ENCODE results near the gene LAP3. TPM values are rescaled to one million over a fixed set of nuclear protein-coding genes. Genes with fewer than 3 reads are reported as not detected.

The LAP3 gene
- total and polyA plus RNA-seq, 12 donors, result 21.9 to 222 (median 64.4) TPM

GRCh38 chr4:17544831-17545234 is 32.2 kb upstream of the LAP3 start:
- H3K4me1 ChIP-seq, result peaks cover 0 to 10% (median 3%) of the 10 kb centered on the region in 9 donors
- TF ChIP-seq CTCF (IDR thresholded peaks at IDR 0.05), result no peak
- no peak for ATAC-seq
- H3K36me3 ChIP-seq, result no peaks in the 10 kb centered on the region
- WGBS, 2 donors, result 44 to 54% methylated on average over 3 of the region's 3 CpGs
- peaks cover 0 to 5% (median 0%) of the 10 kb centered on the region in 7 donors for H3K27me3 ChIP-seq
- no peak overlapping the region for H3K4me3 ChIP-seq
- intact Hi-C loops (cut with DNase I), result loop anchor here (5.0 to 10.0 kb wide), 6 partner anchors 33 to 1050 kb away; partner anchors contain the start of gene QDPR (in 1 of the 10)
- no peaks in the 10 kb centered on the region for H3K9me3 ChIP-seq
- DNase-seq, result no peak
- no peak overlapping the region for H3K27ac ChIP-seq

GRCh38 chr4:17545374-17546140 is 31.4 kb upstream of the LAP3 start:
- no peak overlapping the region for H3K27ac ChIP-seq
- H3K4me1 ChIP-seq, result peaks cover 0 to 10% (median 3%) of the 10 kb centered on the region in 9 donors
- no peaks in the 10 kb centered on the region for H3K36me3 ChIP-seq
- H3K9me3 ChIP-seq, result no peaks in the 10 kb centered on the region
- intact Hi-C loops (cut with DNase I), result loop anchor here (5.0 to 10.0 kb wide), 6 partner anchors 33 to 1049 kb away; partner anchors contain the start of gene QDPR (in 1 of the 10)
- no peak for DNase-seq
- WGBS, 2 donors, result 74 to 80% methylated on average over 11 of the region's 11 CpGs
- peaks cover 0 to 4% (median 0%) of the 10 kb centered on the region in 7 donors for H3K27me3 ChIP-seq
- no peak overlapping the region for H3K4me3 ChIP-seq
- TF ChIP-seq CTCF (IDR thresholded peaks at IDR 0.05), result no peak
- no peak for ATAC-seq

GRCh38 chr4:17546222-17546621 is 30.8 kb upstream of the LAP3 start:
- WGBS, 2 donors, result 86 to 89% methylated on average over 10 of the region's 10 CpGs
- Histone ChIP-seq H3K27ac (no peak overlapping the region), H3K4me1 (peaks cover 0 to 10% (median 3%) of the 10 kb centered on the region in 9 donors), H3K36me3 (no peaks in the 10 kb centered on the region), H3K27me3 (no peaks in the 10 kb centered on the region), H3K4me3 (no peak overlapping the region), H3K9me3 (no peaks in the 10 kb centered on the region)
- intact Hi-C loops (cut with DNase I), result loop anchor here (5.0 to 10.0 kb wide), 6 partner anchors 34 to 1049 kb away; partner anchors contain the start of gene QDPR (in 1 of the 10)
- TF ChIP-seq CTCF (IDR thresholded peaks at IDR 0.05), result no peak
- DNase-seq (no peak), ATAC-seq (no peak)

GRCh38 chr4:17546678-17547077 is 30.3 kb upstream of the LAP3 start:
- H3K9me3 ChIP-seq, result no peaks in the 10 kb centered on the region
- no peak for ATAC-seq
- TF ChIP-seq CTCF (IDR thresholded peaks at IDR 0.05), result no peak
- no peaks in the 10 kb centered on the region for H3K27me3 ChIP-seq
- DNase-seq, result no peak
- H3K27ac ChIP-seq, result no peak overlapping the region
- 83 to 84% methylated on average over 12 of the region's 12 CpGs for WGBS, 2 donors
- peaks cover 0 to 10% (median 3%) of the 10 kb centered on the region in 9 donors for H3K4me1 ChIP-seq
- H3K36me3 ChIP-seq, result no peaks in the 10 kb centered on the region
- intact Hi-C loops (cut with DNase I), result loop anchor here (5.0 to 10.0 kb wide), 6 partner anchors 34 to 1048 kb away; partner anchors contain the start of gene QDPR (in 1 of the 10)
- H3K4me3 ChIP-seq, result no peak overlapping the region
